Smooth muscle cell (in vitro differentiated cells): Measurements from ENCODE around the gene ARHGAP31. TPM values are rescaled to one million over a fixed set of nuclear protein-coding genes. Genes with fewer than 3 reads are reported as not detected.

Source experiments
- DNase-seq: peaks from one replicate; lab custom pipeline; 2025; ENCODE audit not compliant: unreplicated experiment; lab: John Stamatoyannopoulos, UW
- H2AFZ ChIP-seq: fragments of 200-600 bp; sonication (generic); 2 replicates; pipeline ENCODE4 v1.6.0; 2016; ENCODE audit warnings: antibody characterized with exemption, low read depth, mild to moderate bottlenecking
- H3F3A ChIP-seq: fragments of 200-600 bp; sonication (generic); 2 replicates; pipeline ENCODE4 v1.6.0; 2017; ENCODE audit warnings: antibody characterized with exemption, low read depth
- H3K27ac ChIP-seq: fragments of 200-600 bp; sonication (generic); 2 replicates; pipeline ENCODE4 v1.5.1; 2016; ENCODE audit warnings: low read depth, mild to moderate bottlenecking
- H3K27me3 ChIP-seq: fragments of 200-600 bp; sonication (generic); 2 replicates; pipeline ENCODE4 v1.6.1; 2016; ENCODE audit warnings: low read depth, mild to moderate bottlenecking
- H3K36me3 ChIP-seq: fragments of 200-600 bp; sonication (generic); 2 replicates; pipeline ENCODE4 v1.5.1; 2016; ENCODE audit warnings: low read depth
- H3K4me1 ChIP-seq: fragments of 200-600 bp; sonication (generic); 2 replicates; pipeline ENCODE4 v1.5.1; 2016; ENCODE audit warnings: low read depth
- H3K4me2 ChIP-seq: fragments of 200-600 bp; sonication (generic); 2 replicates; pipeline ENCODE4 v1.6.0; 2016; ENCODE audit warnings: mild to moderate bottlenecking
- H3K4me3 ChIP-seq: fragments of 200-600 bp; sonication (generic); 2 replicates; pipeline ENCODE4 v1.5.1; 2016; ENCODE audit warnings: mild to moderate bottlenecking
- H3K79me2 ChIP-seq: fragments of 200-600 bp; sonication (generic); 2 replicates; pipeline ENCODE4 v1.6.0; 2016; ENCODE audit warnings: low read depth, mild to moderate bottlenecking
- H3K9ac ChIP-seq: fragments of 200-600 bp; sonication (generic); 2 replicates; pipeline ENCODE4 v1.6.0; 2016; ENCODE audit warnings: low read depth
- H3K9me3 ChIP-seq: fragments of 200-600 bp; sonication (generic); replicated peaks from 2 replicates; pipeline ENCODE4 v1.5.1; 2016; ENCODE audit warnings: low read depth
- H4K20me1 ChIP-seq: fragments of 200-600 bp; sonication (generic); 2 replicates; pipeline ENCODE4 v1.6.0; 2016; ENCODE audit warnings: low read depth
- WGBS: methylation state at CpG from one replicate; pipeline ENCODE4 v1.1.7; 2016; ENCODE audit warnings: low lambda C conversion rate; 5-methylcytosine and 5-hydroxymethylcytosine counted together
- polyA plus RNA-seq: library from polyadenylated mRNA; unstranded; fragments of >200 nt; fragmentation: Nextera tagmentation; extraction: Ambion mirVana; gene quantifications from 2 replicates; pipeline ENCODE4 v1.2.1, GENCODE V29; 2016
- total RNA-seq: library from RNA; depleted of rRNA; stranded (reverse); fragments of >200 nt; gene quantifications from 2 replicates; pipeline ENCODE4 v1.2.3, GENCODE V29; 2014
- TF ChIP-seq, protein P1 (sequence below): fragments of 200-600 bp; sonication (generic); IDR thresholded peaks from 2 replicates; pipeline ENCODE4 v1.5.1; 2017; ENCODE audit warnings: borderline replicate concordance, mild to moderate bottlenecking, antibody characterized with exemption; ENCODE audit not compliant: insufficient read depth, poor library complexity, severe bottlenecking

ARHGAP31 gene
- total and polyA plus RNA-seq, 2 experiments from 2014 or later = 6.1 to 10.9 TPM

DNA sequence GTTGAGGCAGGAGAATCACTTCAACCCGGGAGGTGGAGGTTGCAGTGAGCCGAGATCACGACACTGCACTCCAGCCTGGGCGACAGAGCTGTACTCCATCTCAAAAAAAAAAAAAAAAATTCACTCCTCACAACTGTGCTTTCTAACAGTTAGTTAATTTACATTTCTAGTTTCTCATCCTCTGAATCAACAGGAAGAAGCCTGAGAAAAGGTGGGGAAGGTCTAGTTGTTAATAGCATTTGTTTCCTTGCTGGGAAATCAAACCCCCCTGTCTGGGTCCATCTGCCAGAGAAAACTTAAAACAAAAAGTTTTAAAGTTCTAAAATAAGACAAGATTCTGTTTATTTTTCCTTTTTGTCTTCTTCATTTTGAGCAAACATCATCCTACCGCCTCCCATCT is 106.9 kb downstream of the ARHGAP31 start:
- H3K4me2 ChIP-seq = no peak overlapping the region
- no peaks in the 10 kb centered on the region for H3K27me3 ChIP-seq
- TF ChIP-seq, protein P1, sequence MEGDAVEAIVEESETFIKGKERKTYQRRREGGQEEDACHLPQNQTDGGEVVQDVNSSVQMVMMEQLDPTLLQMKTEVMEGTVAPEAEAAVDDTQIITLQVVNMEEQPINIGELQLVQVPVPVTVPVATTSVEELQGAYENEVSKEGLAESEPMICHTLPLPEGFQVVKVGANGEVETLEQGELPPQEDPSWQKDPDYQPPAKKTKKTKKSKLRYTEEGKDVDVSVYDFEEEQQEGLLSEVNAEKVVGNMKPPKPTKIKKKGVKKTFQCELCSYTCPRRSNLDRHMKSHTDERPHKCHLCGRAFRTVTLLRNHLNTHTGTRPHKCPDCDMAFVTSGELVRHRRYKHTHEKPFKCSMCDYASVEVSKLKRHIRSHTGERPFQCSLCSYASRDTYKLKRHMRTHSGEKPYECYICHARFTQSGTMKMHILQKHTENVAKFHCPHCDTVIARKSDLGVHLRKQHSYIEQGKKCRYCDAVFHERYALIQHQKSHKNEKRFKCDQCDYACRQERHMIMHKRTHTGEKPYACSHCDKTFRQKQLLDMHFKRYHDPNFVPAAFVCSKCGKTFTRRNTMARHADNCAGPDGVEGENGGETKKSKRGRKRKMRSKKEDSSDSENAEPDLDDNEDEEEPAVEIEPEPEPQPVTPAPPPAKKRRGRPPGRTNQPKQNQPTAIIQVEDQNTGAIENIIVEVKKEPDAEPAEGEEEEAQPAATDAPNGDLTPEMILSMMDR = no peak
- 99% methylated on average over 5 of the region's 5 CpGs for WGBS
- H3K36me3 ChIP-seq = peaks cover 15% of the 10 kb centered on the region
- no peaks in the 10 kb centered on the region for H3K9me3 ChIP-seq
- no peaks in the 10 kb centered on the region for H3K4me1 ChIP-seq
- no peaks in the 10 kb centered on the region for H3F3A ChIP-seq
- DNase-seq = no peak
- H3K79me2 ChIP-seq = no peaks in the 10 kb centered on the region
- no peaks in the 10 kb centered on the region for H4K20me1 ChIP-seq
- H3K9ac ChIP-seq = no peak overlapping the region
- H3K27ac ChIP-seq = no peak overlapping the region
- H3K4me3 ChIP-seq = no peak overlapping the region
- no peak overlapping the region for H2AFZ ChIP-seq

DNA sequence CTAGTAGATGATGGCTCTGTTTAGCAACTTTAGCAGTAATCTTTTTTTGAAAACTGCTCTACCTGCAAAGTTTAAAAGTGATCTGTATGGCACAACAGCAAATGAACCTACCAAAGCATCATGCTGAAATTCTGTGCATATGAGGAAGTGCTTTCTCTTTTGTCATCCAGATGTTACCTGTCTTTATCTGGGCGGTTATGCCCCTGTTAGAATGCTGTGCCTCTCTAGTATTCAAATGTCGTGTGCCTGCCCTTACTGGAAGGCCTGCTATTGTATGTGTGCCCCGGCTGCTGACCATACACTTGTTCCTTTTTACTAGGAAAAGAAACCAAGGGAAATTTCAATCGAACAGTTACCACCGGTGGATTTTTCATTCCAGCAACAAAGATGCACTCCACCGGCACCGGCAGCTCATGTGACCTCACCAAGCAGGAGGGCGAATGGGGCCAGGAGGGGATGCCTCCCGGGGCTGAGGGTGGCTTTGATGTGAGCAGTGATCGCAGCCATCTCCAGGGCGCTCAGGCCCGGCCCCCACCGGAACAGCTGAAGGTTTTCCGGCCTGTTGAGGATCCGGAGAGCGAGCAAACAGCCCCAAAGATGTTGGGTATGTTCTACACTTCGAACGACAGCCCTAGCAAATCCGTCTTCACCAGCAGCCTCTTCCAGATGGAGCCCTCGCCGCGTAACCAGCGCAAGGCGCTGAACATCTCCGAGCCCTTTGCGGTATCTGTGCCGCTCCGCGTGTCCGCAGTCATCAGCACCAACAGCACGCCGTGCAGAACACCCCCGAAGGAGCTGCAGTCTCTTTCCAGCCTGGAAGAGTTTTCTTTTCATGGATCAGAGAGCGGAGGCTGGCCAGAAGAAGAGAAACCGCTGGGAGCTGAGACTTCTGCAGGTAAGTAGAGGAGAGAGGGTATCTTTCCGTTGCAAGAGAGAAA is 107.6 kb downstream of the ARHGAP31 start:
- H3K27ac ChIP-seq = no peak overlapping the region
- H3K4me2 ChIP-seq = no peak overlapping the region
- H3F3A ChIP-seq = no peaks in the 10 kb centered on the region
- WGBS = 89% methylated on average over 36 of the region's 36 CpGs
- peaks cover 15% of the 10 kb centered on the region for H3K36me3 ChIP-seq
- TF ChIP-seq, protein P1 = no peak
- H4K20me1 ChIP-seq = no peaks in the 10 kb centered on the region
- H3K79me2 ChIP-seq = no peaks in the 10 kb centered on the region
- no peaks in the 10 kb centered on the region for H3K9me3 ChIP-seq
- H2AFZ ChIP-seq = no peak overlapping the region
- H3K4me3 ChIP-seq = no peak overlapping the region
- H3K9ac ChIP-seq = no peak overlapping the region
- no peaks in the 10 kb centered on the region for H3K27me3 ChIP-seq
- H3K4me1 ChIP-seq = no peaks in the 10 kb centered on the region
- DNase-seq = no peak

DNA sequence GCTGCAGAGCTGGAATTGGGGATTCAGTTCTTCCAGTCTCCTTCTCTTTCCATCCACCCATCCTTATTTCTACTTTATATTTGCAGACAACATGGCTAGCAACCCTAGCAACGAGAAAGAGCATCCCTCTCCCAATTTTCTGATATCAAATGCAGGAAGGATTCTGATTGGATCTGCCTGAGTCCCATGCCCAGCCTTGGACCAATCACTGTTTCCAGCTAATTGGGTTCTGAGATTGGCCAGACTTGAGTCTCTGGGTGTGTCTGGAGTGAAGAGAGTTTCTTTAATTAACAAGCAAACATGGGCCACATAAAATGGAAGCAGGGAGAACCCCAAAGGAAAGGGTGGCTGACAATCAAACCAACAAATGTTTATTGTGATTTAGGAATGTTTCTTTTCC is 108.6 kb downstream of the ARHGAP31 start:
- TF ChIP-seq, protein P1 = no peak
- no peaks in the 10 kb centered on the region for H3F3A ChIP-seq
- H2AFZ ChIP-seq = no peak overlapping the region
- no peaks in the 10 kb centered on the region for H3K9me3 ChIP-seq
- no peaks in the 10 kb centered on the region for H3K79me2 ChIP-seq
- H3K27ac ChIP-seq = no peak overlapping the region
- no peak for DNase-seq
- H3K4me2 ChIP-seq = no peak overlapping the region
- peaks cover 15% of the 10 kb centered on the region for H3K36me3 ChIP-seq
- no peak overlapping the region for H3K9ac ChIP-seq
- no peaks in the 10 kb centered on the region for H3K27me3 ChIP-seq
- 93% methylated on average over 1 of the region's 1 CpG for WGBS
- H3K4me1 ChIP-seq = no peaks in the 10 kb centered on the region
- H4K20me1 ChIP-seq = no peaks in the 10 kb centered on the region
- no peak overlapping the region for H3K4me3 ChIP-seq
